Measurements from ENCODE around the gene TRAPPC11.
"Not testable (repeated sequence)": the region's sequence is repeated elsewhere in the genome, so short reads cannot be mapped to it uniquely, and the experiment has no call there.

Gene TRAPPC11

GRCh38 chr4:183659029-183659871 is at the start of gene TRAPPC11, which contains the start of gene RWDD4:
TRAPPC11 (plus strand) TSS chr4:183659293; CDS start chr4:183663868, 4,575 bp downstream.
RWDD4 (minus strand) TSS chr4:183659185; CDS start chr4:183658952, 233 bp downstream.
- DNase-seq = peak; percentile 54

- DNase-seq = no peak
These were observed 49.1 kb upstream of the TRAPPC11 start for GRCh38 chr4:183610033-183610432.

- no peak for DNase-seq
These were observed 48.5 kb upstream of the TRAPPC11 start for GRCh38 chr4:183610613-183611012.

GRCh38 chr4:183611210-183611830 is 47.8 kb upstream of the TRAPPC11 start:
- no peak for DNase-seq

GRCh38 chr4:183612329-183613250 is 46.5 kb upstream of the TRAPPC11 start:
- DNase-seq = no peak

GRCh38 chr4:183617075-183617474 is 42.0 kb upstream of the TRAPPC11 start:
- no peak for DNase-seq

GRCh38 chr4:183618681-183619080 is 40.4 kb upstream of the TRAPPC11 start:
- no peak for DNase-seq

- no peak for DNase-seq
These were observed 38.7 kb upstream of the TRAPPC11 start for GRCh38 chr4:183620421-183620820.

- no peak for DNase-seq
These were observed 37.2 kb upstream of the TRAPPC11 start for GRCh38 chr4:183621875-183622274.

- no peak for DNase-seq
These were observed 34.5 kb upstream of the TRAPPC11 start for GRCh38 chr4:183624548-183624947.

GRCh38 chr4:183626168-183626567 is 32.9 kb upstream of the TRAPPC11 start:
- no peak for DNase-seq

- DNase-seq = not testable (repeated sequence)
These were observed 31.8 kb upstream of the TRAPPC11 start for GRCh38 chr4:183627286-183627685.

GRCh38 chr4:183627979-183628588 is 31.0 kb upstream of the TRAPPC11 start:
- DNase-seq = no peak

GRCh38 chr4:183631577-183632198 is 27.4 kb upstream of the TRAPPC11 start:
- no peak for DNase-seq

GRCh38 chr4:183632689-183633088 is 26.4 kb upstream of the TRAPPC11 start:
- DNase-seq = no peak

GRCh38 chr4:183633476-183634400 is 25.4 kb upstream of the TRAPPC11 start:
- no peak for DNase-seq

- DNase-seq = no peak
These were observed 23.8 kb upstream of the TRAPPC11 start for GRCh38 chr4:183635321-183635720.

GRCh38 chr4:183635741-183636140 is 23.4 kb upstream of the TRAPPC11 start:
- no peak for DNase-seq

GRCh38 chr4:183636503-183636902 is 22.6 kb upstream of the TRAPPC11 start:
- DNase-seq = no peak

- no peak for DNase-seq
These were observed 22.2 kb upstream of the TRAPPC11 start for GRCh38 chr4:183636923-183637322.

- no peak for DNase-seq
These were observed 21.6 kb upstream of the TRAPPC11 start for GRCh38 chr4:183637461-183637860.
